HG02610 (cell line): ENCODE measurements around the gene HBEGF.

Experiments
- ATAC-seq: cut with Tn5 transposase; IDR thresholded peaks from one replicate; pipeline ENCODE4 v1.9.1; 2021; ENCODE audit warnings: mild to moderate bottlenecking, moderate library complexity; ENCODE audit not compliant: unreplicated experiment

HBEGF gene

DNA sequence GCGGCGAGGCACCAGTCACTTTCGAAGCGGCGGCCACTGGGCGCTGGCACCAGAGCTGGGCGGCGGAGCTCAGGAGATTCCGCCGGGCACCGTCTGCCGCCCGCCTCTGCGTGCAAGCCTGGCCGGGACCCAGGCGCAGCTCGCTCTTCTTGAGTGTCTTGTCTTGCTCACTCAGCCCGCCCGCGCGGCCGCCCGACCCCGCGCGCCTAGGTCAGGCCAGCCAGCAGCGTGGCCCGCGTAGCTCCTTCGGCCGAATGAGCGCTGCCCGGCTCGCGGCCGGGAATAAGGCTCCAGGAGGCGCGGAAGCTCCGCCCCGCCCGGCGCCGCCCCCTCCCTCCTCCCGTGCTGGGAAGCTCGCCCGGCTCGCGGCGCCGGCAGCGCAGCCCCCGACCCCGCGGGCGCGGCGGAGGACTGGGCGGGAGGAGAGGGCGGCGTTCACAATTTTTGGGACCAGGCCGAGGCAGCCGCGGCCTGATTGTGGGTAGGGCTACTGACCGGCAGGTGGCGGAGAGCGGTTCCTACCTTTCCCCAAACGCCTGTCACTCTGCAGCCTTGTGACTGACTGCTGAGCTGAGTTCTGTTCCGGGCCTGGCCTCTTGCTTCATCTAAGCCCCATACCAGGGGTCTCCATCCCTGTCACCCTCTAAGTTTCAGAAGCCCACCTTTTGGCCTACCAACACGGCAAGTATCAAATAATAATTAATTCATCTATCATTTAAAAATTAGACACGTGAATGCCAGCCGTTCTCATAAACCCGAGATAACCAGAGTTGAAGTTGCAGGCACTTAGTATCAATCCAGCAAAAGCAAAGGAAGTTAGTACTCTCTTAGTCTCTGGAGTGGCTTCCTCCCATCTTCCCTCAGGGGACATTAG lies at the start of gene HBEGF:
Gene HBEGF (minus strand): TSS at position 256 of the 874 bp plus-strand sequence. CDS start 275 bp downstream, outside the sequence.
- ATAC-seq: peak; percentile 74

DNA sequence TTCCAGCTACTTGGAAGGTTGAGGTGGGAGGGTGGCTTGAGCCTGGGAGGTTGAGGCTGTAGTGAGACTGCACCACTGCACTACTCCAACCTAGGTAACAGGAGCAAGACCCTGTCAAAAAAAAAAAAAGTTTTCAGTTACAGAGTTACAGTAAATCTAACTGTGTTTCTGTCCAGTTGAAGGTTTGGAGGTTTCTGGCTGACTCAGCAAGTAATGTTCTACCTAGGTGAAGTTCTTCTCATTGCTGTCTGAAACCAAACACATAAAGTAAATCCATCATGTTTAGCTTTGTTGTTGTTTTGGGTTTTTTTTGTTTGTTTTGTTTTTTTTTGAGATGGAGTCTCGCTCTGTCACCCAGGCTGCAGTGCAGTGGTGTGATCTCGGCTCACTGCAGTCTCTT lies 47.3 kb upstream of the HBEGF start:
- no peak for ATAC-seq

DNA sequence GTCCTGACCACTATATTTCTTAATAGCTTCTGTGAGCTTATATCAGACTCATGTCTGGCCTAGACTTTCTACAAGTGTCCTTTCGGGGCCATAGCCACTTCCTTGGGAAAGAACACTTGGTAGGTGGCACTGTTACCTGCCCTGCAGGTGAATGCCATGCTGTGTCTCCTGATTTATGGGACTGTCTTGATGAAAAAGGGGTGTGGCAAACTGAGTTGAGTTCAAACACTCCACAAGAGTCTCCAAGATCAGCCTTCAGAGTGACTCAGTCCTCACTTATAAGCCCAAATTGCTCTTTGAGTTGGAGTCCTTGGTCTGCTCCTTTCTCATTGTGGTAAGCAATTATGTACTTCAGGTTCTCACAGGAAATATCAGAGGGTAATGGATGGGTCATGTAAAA lies 45.3 kb upstream of the HBEGF start:
- no peak for ATAC-seq

DNA sequence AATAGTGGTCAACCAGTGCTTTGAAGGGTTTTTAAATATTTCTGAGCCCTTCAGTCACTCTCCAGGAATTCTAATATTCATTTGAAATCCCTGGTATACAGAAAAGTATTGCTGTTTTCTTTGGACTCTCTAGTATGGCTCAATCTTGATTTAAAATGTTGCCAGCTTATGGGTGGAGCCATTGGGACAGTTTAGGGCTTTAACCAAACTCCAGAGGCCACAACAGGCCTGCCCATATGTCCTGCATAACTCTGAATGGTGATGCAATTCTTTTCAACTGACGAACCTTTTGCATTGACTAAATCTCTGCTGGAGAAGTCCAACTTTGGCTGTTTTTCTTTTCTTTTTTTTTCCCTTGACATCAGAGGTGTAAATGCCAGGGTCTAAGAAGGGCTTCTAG lies 44.9 kb upstream of the HBEGF start:
- no peak for ATAC-seq

GRCh38 chr5:140388052-140388451 lies 41.6 kb upstream of the HBEGF start:
- ATAC-seq: no peak

DNA sequence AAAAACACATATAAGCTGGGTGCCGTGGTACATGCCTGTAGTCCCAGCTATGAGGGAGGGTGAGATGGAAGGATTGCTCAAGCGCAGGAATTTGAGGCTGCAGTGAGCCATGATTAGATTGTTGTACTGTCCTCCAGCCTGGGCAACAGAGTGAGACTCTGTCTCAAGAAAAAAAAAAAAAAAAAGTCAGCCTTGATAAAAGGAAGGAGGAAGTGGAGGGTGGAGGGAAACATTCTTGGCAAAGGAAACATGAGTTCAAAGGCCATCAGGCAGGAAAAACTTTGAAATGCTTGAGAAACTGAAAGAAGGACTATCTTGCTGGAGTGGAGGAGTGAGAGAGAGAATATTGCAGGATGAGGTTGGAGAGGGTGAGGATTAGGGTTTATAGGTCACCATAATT lies 36.9 kb upstream of the HBEGF start:
- ATAC-seq: no peak

GRCh38 chr5:140382866-140383265 lies 36.5 kb upstream of the HBEGF start:
- no peak for ATAC-seq

- ATAC-seq: peak; percentile 65
These were observed 35.6 kb upstream of the HBEGF start for GRCh38 chr5:140381972-140382371.

- ATAC-seq: no peak
These were observed 34.9 kb upstream of the HBEGF start for GRCh38 chr5:140381351-140381750.

DNA sequence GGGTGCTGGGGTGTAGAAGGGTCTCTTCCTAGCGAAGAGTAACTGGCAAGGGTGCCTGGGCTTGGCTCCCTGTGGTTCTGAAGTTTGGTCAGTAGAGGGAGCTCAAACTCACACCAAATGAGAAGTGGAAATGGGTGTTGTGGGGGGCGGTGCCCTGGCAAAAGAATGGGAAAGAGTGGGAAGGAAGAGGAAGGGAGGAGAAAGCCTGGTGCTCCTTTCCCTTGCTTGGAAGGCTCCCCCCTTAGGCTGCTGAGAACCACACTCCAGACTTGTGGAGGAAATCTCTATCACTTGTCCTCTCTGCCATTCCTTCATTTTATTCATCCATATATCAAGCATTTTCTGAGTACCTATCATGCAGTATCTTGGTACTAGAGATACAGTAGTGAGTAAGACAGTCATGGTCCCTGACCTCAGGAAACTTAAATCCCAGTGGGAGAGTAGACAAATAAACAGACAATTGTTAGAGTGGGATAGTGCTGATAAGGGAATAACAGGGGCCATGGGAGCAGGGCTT lies 26.6 kb upstream of the HBEGF start:
- no peak for ATAC-seq

- ATAC-seq: no peak
These were observed 25.2 kb upstream of the HBEGF start for GRCh38 chr5:140371356-140372151.

DNA sequence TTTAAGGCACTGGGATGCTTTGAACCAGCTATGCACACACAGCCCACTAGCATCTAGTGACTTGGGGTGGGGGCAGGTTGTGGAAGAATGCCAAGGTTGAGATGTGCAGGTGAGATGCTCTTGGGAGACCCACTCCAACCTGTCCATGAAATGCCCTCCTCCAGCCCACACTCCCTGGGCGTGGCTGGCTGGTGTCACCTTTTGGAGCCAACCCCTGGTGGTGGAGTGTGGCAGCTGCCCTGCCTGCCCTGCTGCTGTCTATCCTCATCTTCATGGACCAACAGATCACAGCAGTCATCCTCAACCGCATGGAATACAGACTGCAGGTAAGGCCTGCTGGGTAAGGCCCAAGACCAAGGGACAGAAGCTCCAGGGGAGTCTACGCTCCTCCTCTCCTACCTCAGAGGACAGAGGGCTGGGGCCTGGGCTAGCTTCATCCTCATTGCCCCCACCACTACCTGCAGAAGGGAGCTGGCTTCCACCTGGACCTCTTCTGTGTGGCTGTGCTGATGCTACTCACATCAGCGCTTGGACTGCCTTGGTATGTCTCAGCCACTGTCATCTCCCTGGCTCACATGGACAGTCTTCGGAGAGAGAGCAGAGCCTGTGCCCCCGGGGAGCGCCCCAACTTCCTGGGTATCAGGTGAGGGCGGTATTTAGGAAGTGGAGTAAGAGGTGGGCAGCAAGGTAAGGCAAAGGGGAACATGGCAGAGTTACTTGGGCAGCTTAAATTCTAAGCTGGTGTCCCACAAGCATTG lies 21.0 kb upstream of the HBEGF start:
- no peak for ATAC-seq

DNA sequence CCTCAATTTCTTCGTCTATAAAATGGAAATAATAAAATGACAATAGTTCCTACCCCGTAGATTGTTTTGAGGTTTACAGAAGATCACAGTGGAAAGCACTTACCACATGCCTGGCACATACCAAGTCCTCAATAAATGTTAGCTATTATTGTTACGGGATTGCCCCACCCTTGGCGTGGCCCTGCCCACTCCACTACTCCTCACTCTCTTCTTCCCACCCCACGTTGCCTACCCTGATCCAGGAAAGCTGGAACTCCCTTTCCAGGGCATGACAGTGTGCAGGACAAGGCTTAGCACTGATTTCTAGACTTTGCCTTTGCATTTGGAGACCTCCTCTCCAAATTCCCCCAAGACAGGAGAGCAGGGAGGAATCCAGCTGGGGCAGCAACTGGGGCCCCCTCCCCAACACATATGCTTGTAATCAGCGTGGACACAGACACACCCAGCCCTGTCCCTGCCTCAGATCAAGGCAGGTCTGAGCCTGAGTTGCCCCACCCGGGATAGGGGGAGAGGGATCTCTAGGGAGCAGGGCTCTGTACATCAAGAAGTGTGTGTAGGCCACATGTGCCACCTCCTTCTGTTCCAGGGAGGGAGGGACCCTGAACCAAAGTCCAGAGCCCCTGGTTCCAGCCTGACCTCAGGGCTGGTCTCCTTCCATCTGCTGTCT lies 20.3 kb upstream of the HBEGF start:
- ATAC-seq: no peak

DNA sequence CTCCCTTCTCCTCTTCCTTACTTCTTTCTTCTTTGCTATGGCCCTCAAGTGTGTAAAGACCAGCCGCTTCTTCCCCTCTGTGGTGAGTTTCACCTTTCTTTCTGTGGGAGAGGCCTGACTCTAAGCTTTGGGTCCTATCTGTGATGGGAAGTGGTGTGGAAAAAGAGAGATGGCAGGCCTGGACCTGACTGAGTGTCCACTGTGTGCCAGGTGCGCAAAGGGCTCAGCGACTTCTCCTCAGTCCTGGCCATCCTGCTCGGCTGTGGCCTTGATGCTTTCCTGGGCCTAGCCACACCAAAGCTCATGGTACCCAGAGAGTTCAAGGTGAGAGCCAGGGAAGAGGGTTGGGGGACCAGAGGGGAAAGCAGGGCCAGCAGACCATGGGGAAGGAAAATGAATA lies 19.5 kb upstream of the HBEGF start:
- no peak for ATAC-seq

GRCh38 chr5:140365282-140365681 lies 18.9 kb upstream of the HBEGF start:
- ATAC-seq: no peak

DNA sequence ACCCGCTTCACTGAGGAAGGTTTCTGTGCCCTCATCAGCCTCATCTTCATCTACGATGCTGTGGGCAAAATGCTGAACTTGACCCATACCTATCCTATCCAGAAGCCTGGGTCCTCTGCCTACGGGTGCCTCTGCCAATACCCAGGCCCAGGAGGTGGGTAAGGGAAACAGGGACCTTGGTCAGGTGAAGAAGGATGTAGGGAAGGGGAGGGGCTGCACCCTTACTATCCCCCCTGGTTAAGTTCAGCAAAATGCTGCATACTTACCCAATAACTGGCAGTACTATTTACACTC lies 18.0 kb upstream of the HBEGF start:
- no peak for ATAC-seq

DNA sequence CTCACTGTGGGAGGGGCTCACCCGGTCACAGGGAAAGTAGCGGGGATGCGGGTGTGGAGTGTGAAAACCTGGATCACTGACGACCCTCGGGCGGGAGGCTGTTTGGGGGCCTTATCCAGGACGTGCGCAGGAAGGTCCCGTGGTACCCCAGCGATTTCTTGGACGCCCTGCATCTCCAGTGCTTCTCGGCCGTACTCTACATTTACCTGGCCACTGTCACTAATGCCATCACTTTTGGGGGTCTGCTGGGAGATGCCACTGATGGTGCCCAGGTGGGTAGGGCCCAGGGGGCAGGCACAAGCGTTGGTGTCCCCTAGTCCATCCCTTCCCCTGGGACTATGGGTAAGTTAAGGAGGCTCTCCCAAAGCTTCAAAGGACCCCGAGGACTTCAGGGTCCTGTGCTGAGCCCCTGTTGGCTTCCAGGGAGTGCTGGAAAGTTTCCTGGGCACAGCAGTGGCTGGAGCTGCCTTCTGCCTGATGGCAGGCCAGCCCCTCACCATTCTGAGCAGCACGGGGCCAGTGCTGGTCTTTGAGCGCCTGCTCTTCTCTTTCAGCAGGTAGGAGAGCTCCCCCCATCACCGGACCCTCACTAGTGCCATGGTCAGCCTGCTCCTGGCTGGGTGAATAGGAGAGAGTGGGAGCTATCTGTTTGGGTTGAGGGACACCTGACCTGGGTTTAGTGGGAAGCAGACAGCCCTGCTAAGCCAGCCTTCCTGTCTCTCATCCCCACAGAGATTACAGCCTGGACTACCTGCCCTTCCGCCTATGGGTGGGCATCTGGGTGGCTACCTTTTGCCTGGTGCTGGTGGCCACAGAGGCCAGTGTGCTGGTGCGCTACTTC lies 17.4 kb upstream of the HBEGF start:
- ATAC-seq: no peak

- peak; percentile 92 for ATAC-seq
These were observed 16.6 kb upstream of the HBEGF start for GRCh38 chr5:140362875-140363630.

GRCh38 chr5:140362311-140362710 lies 15.9 kb upstream of the HBEGF start:
- no peak for ATAC-seq
